Keratinocyte (primary cell): Measurements from ENCODE around the gene TSPAN1. TPM values are rescaled to one million over a fixed set of nuclear protein-coding genes. Genes with fewer than 3 reads are reported as not detected.

Experiments
- DNase-seq: peaks from one replicate; pipeline ENCODE4 v3.0.0-alpha.2; 2011; ENCODE audit warnings: low read depth, missing footprints, low spot score
- FAIRE-seq: peaks from 2 replicates; lab custom pipeline; 2011; peaks lifted over from hg19 to GRCh38; lab: Jason Lieb, UNC
- H2AFZ ChIP-seq: 2 replicates; pipeline ENCODE4 v1.6.0; 2012; ENCODE audit warnings: low read length, control low read depth, inconsistent platforms; ENCODE audit not compliant: control insufficient read depth
- H3K27ac ChIP-seq: 2 replicates; pipeline ENCODE4 v1.5.1; 2011; ENCODE audit warnings: low read length; ENCODE audit not compliant: control insufficient read depth, insufficient read depth
- H3K27me3 ChIP-seq: 3 replicates; pipeline ENCODE4 v1.6.0; 2011; ENCODE audit warnings: low read length; ENCODE audit not compliant: control insufficient read depth, insufficient read depth; ENCODE audit errors: extremely low read depth
- H3K36me3 ChIP-seq, 2 experiments: 2 replicates in 1 of 2; 3 replicates in 1 of 2; pipeline ENCODE4 v1.5.1; 2011; ENCODE audit warnings: low read length in 2 of 2, mild to moderate bottlenecking in 1 of 2; ENCODE audit not compliant: control insufficient read depth in 2 of 2, insufficient read depth in 2 of 2; ENCODE audit errors: extremely low read depth in 1 of 2
- H3K4me1 ChIP-seq: 3 replicates; pipeline ENCODE4 v1.5.1; 2011; ENCODE audit warnings: low read length; ENCODE audit not compliant: control insufficient read depth, insufficient read depth; ENCODE audit errors: extremely low read depth
- H3K4me2 ChIP-seq: 3 replicates; pipeline ENCODE4 v1.6.0; 2011; ENCODE audit warnings: low read depth, low read length; ENCODE audit not compliant: control insufficient read depth, insufficient read depth; ENCODE audit errors: extremely low read depth
- H3K4me3 ChIP-seq, 3 experiments: fragments of 200-600 bp in 1 of 3; sonication (generic) in 1 of 3; 2 replicates in 2 of 3; 3 replicates in 1 of 3; pipeline ENCODE4 v1.5.1; 2011 to 2016; ENCODE audit warnings: low read length in 3 of 3, mild to moderate bottlenecking in 3 of 3, control low read depth in 2 of 3, inconsistent platforms in 1 of 3, low read depth in 1 of 3, mixed read lengths in 1 of 3, mixed run types in 1 of 3, moderate library complexity in 1 of 3; ENCODE audit not compliant: control insufficient read depth in 2 of 3, insufficient read depth in 2 of 3; ENCODE audit errors: extremely low read depth in 1 of 3
- H3K79me2 ChIP-seq: 2 replicates; pipeline ENCODE4 v1.6.0; 2012; ENCODE audit warnings: low read length; ENCODE audit not compliant: control insufficient read depth, insufficient read depth
- H3K9ac ChIP-seq: 3 replicates; pipeline ENCODE4 v1.6.0; 2011; ENCODE audit warnings: low read length; ENCODE audit not compliant: control insufficient read depth, insufficient read depth; ENCODE audit errors: extremely low read depth
- H3K9me1 ChIP-seq: 3 replicates; pipeline ENCODE4 v1.6.0; 2011; ENCODE audit warnings: low read length; ENCODE audit not compliant: control insufficient read depth, insufficient read depth; ENCODE audit errors: extremely low read depth
- H3K9me3 ChIP-seq: 2 replicates; pipeline ENCODE4 v1.5.1; 2012; ENCODE audit warnings: low read depth, low read length; ENCODE audit not compliant: control insufficient read depth
- H4K20me1 ChIP-seq: 3 replicates; pipeline ENCODE4 v1.6.0; 2011; ENCODE audit warnings: low read length; ENCODE audit not compliant: control insufficient read depth, insufficient read depth; ENCODE audit errors: extremely low read depth
- CTCF ChIP-seq, 3 experiments: IDR thresholded peaks in 1 of 3; conservative IDR thresholded peaks in 1 of 3; optimal IDR thresholded peaks in 1 of 3; 2 replicates in 2 of 3; 3 replicates in 1 of 3; pipeline versions ENCODE3 to v1.5.1; 2011; ENCODE audit warnings: low read length in 3 of 3, mild to moderate bottlenecking in 3 of 3, moderate library complexity in 2 of 3, control low read depth in 1 of 3, inconsistent platforms in 1 of 3; ENCODE audit not compliant: insufficient read depth in 2 of 3; ENCODE audit errors: extremely low read depth in 1 of 3
- EZH2 ChIP-seq: IDR thresholded peaks from one replicate; pipeline ENCODE4 v1.6.1; 2012; ENCODE audit warnings: inconsistent platforms, mild to moderate bottlenecking, low read length, moderate library complexity
- dilution Hi-C: fragments of 300-500 bp; cut with MboI; formaldehyde crosslinking; loops from one replicate; pipeline ENCODE4 v1.7.0; 2020; ENCODE audit warnings: low sequenced_read_pairs; ENCODE audit not compliant: extremely low pct_ligation_motif_present
- polyA plus RNA-seq, 5 experiments: library from polyadenylated mRNA; depleted of rRNA in 3 of 5; stranded (reverse) in 3 of 5; stranded (forward) in 1 of 5; unstranded in 1 of 5; fragments of >200 nt; gene quantifications; 1 replicate in 1 of 5; 2 replicates in 3 of 5; 3 replicates in 1 of 5; pipeline versions ENCODE4 v1.2.1 to v1.2.3, GENCODE V29; 2011 to 2012; ENCODE audit warnings: missing spikeins in 2 of 5, low read depth in 1 of 5, low replicate concordance in 1 of 5

TSPAN1 gene
- polyA plus RNA-seq, 1 donor (not counting 4 experiments of a cell fraction or from before 2014, with no cell fraction given), result 312 TPM

GRCh38 chr1:46172321-46172720 is 2.6 kb upstream of the TSPAN1 start:
- no peaks in the 10 kb centered on the region for H3K9me1 ChIP-seq
- TF ChIP-seq CTCF (optimal IDR thresholded peaks at IDR 0.05 in 1 of 3, IDR thresholded peaks at IDR 0.05 in 1 of 3, conservative IDR thresholded peaks at IDR 0.05 in 1 of 3; ENCODE audit: extremely low read depth in 1 of 3, insufficient read depth in 2 of 3, low read length in 3 of 3), result no peak
- TF ChIP-seq EZH2, result no peak
- no peak overlapping the region for H3K27ac ChIP-seq
- no peaks in the 10 kb centered on the region for H3K36me3 ChIP-seq
- no peaks in the 10 kb centered on the region for H4K20me1 ChIP-seq
- DNase-seq (no peak), FAIRE-seq (no peak)
- no peaks in the 10 kb centered on the region for H3K79me2 ChIP-seq
- no peak overlapping the region for H3K9ac ChIP-seq
- H2AFZ ChIP-seq, result no peak overlapping the region
- peaks cover 10% of the 10 kb centered on the region for H3K27me3 ChIP-seq
- H3K4me3 ChIP-seq, result no peak overlapping the region
- H3K4me2 ChIP-seq, result no peak overlapping the region
- peaks cover 21% of the 10 kb centered on the region for H3K4me1 ChIP-seq
- no peaks in the 10 kb centered on the region for H3K9me3 ChIP-seq
- dilution Hi-C loops, result no loop called here

GRCh38 chr1:46173361-46173856 is 1.5 kb upstream of the TSPAN1 start:
- no peak overlapping the region for H3K9ac ChIP-seq
- H3K79me2 ChIP-seq, result no peaks in the 10 kb centered on the region
- dilution Hi-C loops, result no loop called here

More at GRCh38 chr1:46173361-46173856, 1.5 kb upstream of the TSPAN1 start:
- Histone ChIP-seq H3K4me3 (no peak overlapping the region), H2AFZ (no peak overlapping the region), H3K4me2 (no peak overlapping the region), H3K4me1 (peaks cover 21% of the 10 kb centered on the region), H3K27me3 (peaks cover 5% of the 10 kb centered on the region), H3K36me3 (no peaks in the 10 kb centered on the region), H3K27ac (no peak overlapping the region), H3K9me3 (no peaks in the 10 kb centered on the region), H4K20me1 (no peaks in the 10 kb centered on the region), H3K9me1 (no peaks in the 10 kb centered on the region)
- no peak for DNase-seq
- FAIRE-seq, result no peak
- TF ChIP-seq EZH2 (no peak), CTCF (optimal IDR thresholded peaks at IDR 0.05 in 1 of 3, IDR thresholded peaks at IDR 0.05 in 1 of 3, conservative IDR thresholded peaks at IDR 0.05 in 1 of 3; ENCODE audit: extremely low read depth in 1 of 3, insufficient read depth in 2 of 3, low read length in 3 of 3) (no peak)
